HL-60/S4 (cell line): ENCODE data around the gene CAPN10.
"Not testable (repeated sequence)": the region's sequence is repeated elsewhere in the genome, so short reads cannot be mapped to it uniquely, and the experiment has no call there.

Experiments used
- in situ Hi-C: fragments of 300-500 bp; cut with MboI; formaldehyde crosslinking; loops from 2 replicates; pipeline ENCODE4 v1.14.3; 2022; ENCODE audit warnings: low sequenced_read_pairs

Gene CAPN10

DNA sequence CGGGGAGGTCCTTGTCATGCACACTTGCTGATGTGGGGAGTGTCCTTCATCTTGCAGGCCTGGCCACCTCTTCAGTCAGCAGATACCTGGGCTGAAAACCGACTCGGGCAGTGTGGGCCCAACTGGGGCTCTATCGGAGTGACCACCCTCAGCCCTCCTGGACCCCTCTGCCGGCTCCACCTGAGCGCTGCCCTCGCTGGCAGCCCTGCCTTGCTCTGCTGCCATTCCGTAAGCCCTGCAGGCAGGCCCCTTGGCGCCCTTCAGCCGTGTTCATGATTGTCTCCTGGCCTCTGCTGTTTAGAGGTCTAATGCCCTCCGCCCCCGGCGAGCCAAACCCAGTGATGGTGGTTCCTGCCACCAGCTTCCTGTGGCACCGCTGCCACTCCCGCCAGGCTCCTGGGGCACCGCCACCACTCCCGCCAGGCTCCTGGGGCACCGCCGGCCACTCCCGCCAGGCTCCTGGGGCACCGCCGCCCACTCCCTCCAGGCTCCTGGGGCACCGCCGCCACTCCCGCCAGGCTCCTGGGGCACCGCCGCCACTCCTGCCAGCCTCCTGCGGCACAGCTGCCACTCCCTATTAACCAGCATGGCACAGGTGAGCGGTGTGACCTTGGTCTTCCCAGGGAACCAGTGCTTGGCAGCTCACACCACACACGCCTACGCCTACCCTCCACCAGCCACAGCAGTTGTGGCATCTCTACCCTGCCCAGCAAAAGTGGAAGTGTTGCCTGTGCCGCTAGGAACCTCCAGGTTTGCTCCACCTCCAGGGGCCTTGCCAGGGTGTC, 15.9 kb downstream of the CAPN10 start:
- in situ Hi-C loops = no loop called here

DNA sequence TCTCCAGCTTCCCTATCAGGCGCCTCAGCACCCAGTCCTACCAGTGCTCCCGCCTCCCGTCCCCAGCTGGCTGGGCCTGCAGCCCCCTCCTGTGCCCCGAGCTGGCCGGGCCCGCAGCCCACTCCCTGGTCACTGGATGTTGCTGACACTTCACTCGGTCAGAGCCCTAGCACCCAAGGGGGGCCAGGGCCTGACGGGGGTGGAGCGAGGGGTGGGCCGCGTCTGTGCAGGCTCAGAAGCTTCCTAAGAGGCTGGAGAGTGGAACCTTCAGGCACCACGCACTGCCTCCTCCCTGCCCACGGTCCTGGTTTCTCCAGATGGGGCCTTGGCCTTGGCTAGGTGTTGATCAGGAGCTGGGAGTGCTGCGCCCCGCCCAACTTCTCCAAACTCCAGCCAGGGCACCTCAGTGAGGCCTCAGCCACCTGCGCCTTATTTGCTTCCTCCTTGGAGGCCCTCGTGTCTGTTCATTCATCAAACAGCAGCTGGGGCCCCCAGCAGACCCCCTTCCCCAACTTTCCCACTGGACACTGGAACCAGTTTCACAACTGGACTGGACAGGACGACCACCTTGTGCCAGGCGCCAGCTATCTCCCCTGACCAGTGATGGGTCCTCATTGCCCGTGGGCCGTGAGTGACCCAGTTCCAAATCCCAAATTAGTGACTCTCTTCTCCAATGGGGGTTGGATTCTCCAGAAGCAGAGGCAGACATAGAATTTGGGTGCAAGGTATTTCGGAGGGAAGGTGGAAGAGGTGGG, 16.7 kb downstream of the CAPN10 start:
- in situ Hi-C loops = no loop called here

DNA sequence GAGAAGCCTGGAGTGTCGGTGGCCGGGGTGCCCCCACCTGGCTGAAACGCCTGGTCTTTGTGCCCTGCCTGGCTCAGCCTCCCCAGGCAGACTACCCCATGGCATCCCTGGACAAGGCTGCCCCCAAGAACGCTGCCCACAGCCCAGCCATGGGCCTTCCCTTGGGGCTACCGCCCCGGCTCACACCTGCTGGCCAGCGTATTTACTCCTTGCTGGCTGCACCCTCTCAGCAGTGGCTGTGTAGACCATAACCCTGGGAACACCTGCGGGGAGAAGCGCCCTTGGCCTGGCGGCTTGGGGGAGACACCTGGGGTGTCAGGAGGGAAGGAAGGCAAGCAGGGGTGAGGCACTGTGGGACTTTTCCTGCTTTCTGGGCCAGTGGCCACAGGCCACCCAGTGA, 17.3 kb downstream of the CAPN10 start:
- in situ Hi-C loops = no loop called here

DNA sequence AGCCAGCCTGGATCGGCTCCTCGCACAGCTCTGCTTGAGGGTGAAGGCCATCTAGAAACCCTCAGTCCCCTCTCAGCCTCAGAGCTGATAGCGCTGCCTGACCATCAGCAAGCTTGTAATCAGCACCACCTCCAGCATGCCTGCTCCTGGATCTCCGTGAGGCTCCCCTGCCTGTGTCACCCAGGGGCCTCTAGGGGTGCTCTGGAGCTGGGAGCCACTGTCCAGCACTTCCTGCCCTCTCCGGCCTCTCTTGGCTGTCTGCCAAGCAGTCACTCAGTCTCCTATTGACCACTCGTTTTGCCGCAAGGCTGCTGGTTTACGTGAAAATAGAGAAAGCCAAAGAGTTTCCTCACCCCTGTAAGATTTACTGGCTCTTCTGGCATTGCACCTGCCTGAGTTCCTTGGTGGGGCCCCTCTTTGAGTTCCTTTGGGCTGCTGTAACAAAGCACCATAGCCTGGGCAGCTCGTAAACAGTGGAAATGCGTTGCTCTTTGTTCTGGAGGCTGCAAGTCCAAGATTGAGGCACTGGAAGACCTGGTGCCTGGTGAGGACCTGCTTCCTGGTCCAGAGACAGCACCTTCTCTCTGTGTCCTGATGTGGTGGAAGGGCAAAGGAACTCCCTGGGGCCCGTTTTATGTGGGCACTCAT, 17.9 kb downstream of the CAPN10 start:
- in situ Hi-C loops = no loop called here

DNA sequence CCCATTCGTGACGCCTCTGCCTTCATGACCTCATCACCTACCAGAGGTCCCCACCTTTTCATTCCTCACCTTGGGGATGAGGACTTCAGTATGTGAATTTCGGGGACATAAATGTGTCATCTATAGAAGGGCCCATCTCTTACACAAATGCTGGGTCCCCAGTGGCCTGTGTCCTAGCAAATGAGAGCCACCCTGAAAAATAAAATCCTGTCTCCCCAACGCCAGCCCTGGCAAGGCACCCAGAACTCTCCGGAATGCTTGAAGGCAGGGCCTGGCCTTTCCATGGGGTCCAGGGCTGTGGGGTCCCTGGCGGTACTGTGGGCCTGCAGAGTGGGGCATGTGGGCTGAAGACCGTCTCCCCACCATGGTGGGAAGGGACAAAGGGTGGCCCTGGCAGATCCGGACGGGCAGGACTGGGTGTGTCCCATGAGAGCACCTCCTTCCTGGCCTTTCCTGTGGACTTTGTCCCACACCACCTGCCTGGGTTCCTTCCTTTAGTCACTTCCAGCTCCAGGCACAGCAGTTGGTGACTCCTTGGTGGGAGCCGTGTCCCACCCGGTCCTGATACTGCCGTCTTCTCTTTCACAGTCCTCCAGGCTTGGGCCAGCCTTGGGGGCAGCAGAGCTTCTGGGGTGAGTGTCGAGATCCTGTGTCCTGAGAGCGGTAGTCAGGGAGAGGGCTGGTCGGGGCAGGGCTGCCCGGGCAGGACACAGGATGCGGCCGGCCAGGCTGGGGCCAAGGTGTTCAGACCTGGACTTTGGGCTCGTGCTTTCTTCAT, 18.6 kb downstream of the CAPN10 start:
- in situ Hi-C loops = no loop called here

DNA sequence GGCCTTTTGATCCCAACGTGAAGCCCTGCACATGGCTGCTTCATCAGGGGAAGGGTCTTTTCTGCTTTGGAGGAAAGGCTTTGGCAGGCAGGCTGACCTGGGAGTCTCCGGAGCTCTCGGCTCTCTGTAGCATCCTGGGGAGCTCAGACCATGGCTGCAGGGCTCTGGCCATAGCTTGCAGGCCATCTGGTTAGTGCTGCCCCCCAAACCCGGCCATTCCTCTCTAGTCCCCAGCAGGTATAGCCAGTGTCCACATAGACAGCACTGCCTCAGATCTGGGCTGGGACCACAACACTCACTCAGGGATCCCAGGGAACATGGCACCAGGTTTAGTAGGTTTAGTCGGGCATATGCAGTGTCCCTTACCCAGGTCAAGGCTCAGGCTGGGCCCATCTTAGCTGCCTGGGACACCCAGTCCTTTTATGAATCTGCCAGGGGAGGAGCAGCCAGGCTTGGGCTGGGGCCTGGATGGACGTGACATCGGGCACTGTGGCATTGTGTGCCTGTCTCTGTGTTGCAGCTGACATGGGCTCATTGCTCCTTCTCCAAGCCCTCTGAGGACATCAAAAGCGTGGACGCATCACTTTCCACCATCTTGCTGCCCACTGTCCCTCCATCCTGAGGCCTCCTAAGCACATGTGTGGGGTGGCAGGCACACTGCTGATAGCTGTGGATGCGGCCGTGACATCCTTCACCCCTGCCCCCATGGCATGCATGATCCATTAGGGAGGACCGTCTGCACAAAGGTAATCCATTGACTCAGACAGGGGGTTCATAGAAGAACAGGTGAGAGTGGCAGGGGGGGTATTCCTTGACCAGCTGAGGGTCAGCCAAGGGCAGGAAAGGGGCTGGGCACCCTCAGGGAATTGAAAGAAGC, 19.6 kb downstream of the CAPN10 start:
- in situ Hi-C loops = no loop called here

DNA sequence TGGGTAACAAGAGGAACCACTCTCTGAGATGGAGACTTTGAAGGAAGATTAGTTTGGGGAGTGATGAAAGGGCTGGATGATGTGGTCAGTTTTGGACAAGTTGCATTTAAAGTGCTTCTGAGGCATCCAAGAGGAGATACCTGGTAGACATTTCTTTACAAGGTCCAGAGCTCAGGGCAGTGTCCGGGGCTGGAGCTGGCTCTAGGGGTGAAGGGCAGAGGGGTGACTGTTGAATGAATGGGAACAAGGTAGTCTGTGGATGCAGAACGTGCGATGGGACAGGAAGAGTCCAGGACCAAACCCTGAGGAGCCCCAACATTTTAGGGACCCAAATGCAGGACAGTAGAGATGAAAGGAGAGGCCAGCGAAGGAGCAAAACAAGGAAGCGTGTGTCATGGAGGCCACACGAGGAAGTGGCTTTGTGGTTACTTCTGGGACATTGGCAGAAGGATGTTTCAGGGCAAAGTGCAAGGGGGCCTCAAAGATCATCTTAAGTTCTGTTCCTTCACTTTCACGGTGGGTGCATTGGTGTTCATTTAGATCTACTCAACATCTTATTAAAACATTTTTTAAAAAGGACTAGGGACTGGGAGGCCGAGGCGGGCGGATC, 25.2 kb downstream of the CAPN10 start:
- in situ Hi-C loops = no loop called here

DNA sequence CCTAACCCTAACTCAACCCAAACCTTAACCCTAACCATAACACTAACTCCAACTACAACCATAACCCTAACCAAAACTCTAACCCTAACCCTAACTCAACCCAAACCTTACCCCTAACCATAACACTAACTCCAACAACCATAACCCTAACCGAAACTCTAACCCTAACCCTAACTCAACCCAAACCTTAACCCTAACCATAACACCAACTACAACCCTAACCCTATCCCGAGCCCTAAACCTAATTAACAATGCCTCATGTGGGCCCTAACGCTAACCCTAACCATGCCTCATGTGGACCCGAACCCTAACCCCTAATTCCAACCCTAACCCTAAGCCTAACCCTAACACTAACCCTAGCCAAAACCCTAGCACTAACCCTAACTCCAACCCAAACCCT, 27.2 kb downstream of the CAPN10 start:
- in situ Hi-C loops = no loop called here

DNA sequence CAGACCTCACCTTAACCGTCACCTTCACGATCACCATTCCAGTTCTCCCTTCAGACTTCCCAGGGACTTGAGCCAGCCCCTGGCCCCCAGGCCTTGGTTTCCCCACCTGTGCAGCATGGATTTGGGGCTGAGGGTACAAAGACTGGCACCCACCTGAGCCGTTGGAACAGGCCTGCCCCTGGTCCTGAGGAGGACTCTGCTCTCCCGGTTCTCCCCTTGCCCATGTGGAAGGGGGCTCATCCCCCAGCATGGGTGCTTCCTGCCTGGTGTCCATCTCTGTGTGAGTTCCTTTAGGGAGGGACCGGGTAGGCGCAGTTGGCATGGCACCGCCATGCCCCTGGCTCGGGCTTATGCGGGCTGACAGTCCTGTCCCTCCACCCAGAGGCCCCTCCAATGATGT, 27.9 kb downstream of the CAPN10 start:
- in situ Hi-C loops = no loop called here

DNA sequence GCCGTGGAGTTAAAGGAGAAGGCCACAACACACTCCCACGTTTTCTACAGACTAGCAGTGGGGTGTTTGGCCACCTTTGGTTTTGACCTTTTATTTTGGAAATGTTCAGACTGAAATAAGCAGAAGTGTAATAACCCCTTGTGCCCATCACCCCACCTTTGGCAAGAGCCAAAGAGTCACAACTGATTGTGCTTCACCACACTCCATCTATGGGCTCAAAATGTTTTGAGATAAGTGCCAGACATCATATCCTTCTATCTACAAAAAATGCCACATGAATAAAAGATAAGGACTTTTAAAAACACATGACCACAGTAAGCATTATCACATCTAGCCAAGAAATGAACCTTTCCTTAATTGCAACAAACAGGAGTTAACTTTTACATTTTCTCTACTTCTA, 28.9 kb downstream of the CAPN10 start:
- in situ Hi-C loops = no loop called here

DNA sequence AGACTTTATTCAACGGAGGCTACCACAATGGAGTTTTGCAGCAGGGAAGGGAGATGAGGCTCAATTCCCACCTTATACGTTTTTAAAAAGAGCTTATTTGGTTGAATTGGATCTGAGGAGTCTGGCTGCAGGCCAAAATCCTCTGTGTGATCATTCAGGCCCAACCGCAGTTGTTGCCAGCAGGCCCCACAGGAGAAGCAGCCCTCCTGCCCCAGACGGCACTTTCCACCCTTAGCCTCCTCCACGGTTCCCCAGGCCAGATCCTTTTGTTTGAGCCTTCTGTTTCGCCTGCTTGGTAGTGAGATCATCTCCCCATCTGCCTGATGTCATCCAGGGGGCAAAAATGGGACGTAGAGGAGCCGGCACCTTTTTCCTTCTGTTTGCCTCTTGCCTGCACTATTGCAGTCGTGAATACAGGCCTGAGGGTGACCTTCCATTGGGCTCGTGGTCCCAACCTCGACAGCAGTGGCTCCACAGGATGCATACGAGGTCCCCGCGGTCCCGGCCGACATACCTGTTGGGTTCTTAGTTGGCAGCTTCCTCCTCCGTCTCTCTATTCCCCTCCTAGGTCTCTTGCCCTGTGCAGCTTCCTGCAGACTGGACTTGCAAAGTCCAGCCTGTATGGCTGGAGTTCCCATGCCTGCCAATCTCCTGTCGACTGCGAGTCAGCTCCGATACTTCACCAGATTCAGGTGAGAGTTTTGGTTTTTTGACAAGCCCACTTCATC, 29.4 kb downstream of the CAPN10 start:
- in situ Hi-C loops = no loop called here

DNA sequence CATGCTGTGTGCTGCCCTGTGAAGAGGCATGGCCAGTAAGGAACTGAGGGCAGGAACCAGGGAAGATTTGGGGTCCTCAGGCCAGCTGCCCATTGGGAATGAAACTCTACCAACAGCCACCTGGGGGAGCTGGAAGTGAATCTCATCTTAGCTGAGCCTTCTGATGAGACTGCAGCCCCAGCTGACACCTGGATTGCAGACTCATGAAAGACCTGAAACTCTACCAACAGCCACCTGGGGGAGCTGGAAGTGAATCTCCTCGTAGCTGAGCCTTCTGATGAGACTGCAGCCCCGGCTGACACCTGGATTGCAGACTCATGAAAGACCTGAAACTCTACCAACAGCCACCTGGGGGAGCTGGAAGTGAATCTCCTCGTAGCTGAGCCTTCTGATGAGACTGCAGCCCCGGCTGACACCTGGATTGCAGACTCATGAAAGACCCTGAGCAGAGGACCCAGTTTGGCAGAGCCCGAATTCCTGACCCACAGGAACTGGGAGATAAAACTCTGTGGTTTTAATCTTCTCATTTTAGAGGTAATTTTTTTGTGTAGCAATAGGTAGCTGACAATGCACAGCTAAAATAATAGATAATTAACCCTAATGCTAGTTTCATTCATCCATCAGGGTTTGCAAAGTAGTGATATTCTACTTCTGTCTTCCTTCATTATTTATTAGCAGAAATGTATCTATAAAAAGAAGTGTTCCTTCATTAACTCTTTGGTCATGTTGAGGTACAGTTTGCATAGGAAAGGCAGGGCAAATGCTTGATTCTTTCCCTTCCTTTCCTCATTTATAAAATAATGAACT, 30.5 kb downstream of the CAPN10 start:
- in situ Hi-C loops = not testable (repeated sequence)

DNA sequence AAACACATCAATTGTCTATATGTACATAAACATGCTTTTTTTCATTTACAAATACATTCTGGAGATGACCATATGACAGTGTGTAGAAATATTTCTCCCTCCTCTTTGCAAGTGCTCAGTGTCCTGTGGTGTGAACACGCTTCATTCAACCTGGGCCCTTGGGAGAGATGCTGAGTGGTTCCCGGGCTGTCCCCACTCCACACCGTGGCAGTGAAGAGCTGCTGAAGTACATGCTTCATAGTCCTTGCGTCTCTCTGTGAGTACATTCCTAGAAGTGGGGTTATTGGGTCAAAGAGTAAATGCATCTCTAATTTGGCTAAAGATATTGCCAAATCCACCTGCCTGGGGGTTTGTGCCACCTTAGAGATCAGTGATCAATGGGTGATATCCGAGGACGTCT, 32.2 kb downstream of the CAPN10 start:
- in situ Hi-C loops = no loop called here

DNA sequence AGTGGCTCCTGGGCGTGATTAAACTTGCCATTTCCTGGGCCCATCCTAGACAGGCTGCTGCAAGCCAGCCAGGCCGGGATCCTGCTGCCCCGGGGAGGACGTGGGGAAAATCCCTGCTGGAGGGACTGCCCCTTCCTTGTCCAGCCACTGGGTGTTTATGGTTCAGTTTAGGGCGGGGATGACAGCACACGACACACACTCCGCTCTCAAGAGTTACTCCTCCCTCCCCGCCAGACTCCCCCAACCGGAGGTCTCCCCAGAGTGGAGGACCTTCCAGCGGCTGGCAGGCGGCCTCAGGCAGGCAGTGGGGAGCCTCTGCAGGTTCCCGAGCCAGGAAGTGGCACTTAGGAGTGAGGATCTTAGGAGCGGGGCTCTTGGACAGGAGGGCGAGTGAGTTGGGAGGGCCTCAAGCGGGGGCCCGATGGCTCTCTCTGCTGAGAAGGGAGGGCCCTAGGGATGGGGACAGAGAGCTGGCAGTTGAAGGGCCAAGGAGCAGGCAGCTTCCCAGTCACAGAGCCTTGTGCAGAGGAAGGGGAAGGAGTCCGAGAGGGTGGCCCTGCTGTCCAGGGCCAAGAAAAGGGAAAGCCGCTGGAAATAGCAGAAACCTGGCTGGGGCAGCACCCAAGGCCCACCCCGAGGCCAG, 33.1 kb downstream of the CAPN10 start:
- in situ Hi-C loops = no loop called here

DNA sequence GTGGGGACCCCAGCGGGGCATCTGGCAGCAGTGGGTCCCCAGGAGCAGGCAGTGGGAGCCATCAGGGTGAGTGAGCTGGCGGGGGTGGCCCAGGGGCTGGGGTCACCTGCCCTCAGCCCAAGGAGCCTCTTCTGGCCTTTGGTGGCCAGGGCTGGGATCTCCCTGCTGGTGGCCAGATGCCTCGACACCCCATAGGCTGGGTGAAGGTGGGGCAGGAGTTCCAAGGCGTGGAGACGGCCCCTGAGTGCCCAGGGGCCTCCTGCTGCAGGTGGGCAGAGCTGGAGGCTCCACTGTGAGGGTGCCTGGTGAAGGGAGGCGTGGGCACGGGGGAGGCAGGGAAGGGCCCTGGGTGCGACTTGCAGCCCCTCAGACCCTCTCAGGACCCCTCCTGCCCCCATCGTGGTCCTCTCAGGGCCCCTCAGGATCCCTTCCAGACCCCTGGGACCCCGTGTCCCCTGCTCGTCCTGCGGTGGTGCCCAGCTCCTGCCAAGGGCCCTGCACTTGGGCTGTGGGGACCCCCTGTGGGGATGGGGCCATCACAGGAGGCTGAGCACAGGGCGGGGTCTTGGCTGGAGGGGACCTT, 33.7 kb downstream of the CAPN10 start:
- in situ Hi-C loops = no loop called here

DNA sequence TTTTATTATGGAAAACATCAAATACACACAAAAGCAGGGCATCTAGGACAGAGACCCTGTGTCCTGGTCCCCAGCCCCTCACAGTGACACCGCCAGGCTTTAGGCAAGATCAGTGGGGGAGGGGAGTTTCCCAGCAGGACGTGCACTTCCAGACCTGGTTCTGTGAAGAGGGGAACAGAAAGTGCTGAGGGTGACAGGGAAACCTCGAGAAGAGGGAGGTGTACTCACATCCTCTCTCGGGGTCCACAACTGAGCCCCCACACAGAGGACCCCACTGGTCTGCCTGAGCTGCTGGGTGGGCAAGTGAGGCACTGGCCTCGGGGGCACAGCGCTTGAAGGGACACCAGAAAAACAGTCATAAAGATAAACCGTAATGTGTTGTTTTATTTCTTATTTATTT, 34.3 kb downstream of the CAPN10 start:
- in situ Hi-C loops = no loop called here

DNA sequence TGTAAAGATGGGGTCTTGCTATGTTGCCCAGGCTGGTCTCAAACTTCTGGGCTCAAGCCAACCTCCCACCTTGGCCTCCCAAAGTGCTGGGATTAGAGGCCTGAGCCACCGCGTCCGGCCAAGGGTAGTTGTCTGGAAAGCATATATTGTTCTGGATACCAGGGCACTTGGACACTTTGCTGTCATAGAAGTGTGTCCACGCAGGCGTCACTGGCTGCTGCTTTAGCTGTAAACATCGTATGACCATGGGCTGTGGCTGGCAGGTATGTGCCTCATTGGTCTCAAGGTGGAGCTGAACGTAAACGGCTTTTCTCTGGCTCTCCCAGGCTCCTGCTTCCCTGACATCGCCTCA, 35.5 kb downstream of the CAPN10 start:
- in situ Hi-C loops = no loop called here
